GM18519 (cell line): Measurements from ENCODE around the gene DNAH3.
"Not testable (repeated sequence)": the region's sequence is repeated elsewhere in the genome, so short reads cannot be mapped to it uniquely, and the experiment has no call there.

Experiments
- ATAC-seq: cut with Tn5 transposase; IDR thresholded peaks from one replicate; pipeline ENCODE4 v1.9.1; 2021; ENCODE audit warnings: mild to moderate bottlenecking, moderate library complexity; ENCODE audit not compliant: unreplicated experiment, low FRiP score

The DNAH3 gene, protein sequence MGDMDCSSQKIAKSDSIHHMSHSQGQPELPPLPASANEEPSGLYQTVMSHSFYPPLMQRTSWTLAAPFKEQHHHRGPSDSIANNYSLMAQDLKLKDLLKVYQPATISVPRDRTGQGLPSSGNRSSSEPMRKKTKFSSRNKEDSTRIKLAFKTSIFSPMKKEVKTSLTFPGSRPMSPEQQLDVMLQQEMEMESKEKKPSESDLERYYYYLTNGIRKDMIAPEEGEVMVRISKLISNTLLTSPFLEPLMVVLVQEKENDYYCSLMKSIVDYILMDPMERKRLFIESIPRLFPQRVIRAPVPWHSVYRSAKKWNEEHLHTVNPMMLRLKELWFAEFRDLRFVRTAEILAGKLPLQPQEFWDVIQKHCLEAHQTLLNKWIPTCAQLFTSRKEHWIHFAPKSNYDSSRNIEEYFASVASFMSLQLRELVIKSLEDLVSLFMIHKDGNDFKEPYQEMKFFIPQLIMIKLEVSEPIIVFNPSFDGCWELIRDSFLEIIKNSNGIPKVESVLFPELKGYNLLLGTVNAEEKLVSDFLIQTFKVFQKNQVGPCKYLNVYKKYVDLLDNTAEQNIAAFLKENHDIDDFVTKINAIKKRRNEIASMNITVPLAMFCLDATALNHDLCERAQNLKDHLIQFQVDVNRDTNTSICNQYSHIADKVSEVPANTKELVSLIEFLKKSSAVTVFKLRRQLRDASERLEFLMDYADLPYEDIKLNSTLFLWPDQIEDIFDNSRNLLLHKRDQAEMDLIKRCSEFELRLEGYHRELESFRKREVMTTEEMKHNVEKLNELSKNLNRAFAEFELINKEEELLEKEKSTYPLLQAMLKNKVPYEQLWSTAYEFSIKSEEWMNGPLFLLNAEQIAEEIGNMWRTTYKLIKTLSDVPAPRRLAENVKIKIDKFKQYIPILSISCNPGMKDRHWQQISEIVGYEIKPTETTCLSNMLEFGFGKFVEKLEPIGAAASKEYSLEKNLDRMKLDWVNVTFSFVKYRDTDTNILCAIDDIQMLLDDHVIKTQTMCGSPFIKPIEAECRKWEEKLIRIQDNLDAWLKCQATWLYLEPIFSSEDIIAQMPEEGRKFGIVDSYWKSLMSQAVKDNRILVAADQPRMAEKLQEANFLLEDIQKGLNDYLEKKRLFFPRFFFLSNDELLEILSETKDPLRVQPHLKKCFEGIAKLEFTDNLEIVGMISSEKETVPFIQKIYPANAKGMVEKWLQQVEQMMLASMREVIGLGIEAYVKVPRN (N-terminal part only)

DNA sequence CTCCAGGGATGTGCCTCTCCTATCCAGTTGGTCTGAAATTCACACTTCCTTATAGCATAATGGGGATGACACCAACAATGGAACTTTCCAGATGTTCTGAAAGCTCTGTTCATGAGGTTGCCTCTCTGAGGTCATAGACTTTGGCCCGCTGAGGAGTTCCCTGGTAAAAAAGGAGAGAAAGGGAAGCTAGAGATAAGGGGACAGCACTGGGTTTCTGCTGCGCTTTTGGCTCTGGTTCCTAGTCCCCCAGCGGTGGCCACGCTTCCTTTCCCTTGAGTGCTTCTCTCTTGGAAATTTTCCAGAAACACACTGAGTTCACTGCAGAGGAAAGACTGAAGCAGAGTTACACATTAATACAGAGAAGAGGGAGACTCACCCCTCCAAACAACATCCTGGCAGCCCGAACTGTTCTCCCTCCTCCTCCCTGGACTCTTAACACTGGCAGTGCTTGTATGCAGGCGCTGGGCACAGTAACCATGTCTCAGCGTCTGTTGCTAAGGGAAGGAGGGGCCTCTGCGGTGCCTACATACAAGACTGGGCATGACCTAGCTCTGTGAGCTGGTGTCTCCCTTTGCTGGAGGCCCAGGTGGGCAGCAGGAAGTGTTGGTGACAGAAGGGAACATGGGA is at the start of gene DNAH3:
DNAH3 (minus strand) TSS at position 472 of the 627 bp plus-strand sequence. CDS start 527 bp downstream, outside the sequence.
- ATAC-seq, result no peak

DNA sequence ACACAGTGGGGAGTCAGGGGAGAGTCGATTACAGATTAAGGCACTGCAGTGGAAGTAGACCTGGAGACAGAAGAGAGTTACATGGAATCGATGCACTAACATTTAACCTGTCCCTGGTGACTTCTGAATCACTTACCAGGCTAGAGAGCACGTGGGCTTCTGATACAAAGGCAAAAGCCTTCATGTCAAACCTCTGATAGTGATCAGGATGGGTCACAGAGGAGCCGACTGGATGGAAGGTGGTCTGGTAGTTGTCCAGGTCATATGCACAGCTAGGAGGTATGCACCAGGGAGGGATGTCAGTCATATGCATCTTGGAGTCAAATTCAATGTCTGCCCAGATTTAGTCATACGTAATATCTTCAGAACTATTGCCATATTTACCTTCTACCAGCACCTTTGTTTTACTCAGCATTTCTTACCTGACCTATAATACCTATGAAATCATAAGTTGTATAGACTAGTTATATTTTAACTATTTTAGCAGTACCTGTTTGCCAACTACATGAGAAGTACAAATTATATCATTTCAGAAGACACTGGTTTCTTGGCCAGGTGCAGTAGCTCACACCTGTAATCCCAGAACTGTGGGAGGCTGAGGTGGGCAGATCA is 49.1 kb upstream of the DNAH3 start:
- ATAC-seq, result no peak

DNA sequence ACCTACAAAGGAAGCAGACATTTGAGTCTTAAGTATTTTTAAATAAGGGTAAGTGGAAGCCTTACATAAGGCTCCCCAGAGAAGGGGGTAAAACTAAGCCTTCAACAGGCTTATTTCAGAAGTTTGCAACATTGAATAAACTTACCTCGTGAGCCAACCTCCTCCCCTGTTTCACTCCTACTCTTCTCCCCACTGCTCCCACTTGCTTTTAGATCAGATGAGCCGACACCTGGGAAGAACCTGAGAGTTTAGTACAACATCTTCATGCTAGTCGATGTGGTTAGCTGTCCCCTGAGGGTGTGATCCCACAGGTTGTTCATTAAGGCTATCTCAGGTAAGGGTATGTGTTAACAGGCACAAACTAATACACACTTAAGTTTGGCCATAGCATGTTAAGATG is 47.0 kb upstream of the DNAH3 start:
- ATAC-seq, result no peak

DNA sequence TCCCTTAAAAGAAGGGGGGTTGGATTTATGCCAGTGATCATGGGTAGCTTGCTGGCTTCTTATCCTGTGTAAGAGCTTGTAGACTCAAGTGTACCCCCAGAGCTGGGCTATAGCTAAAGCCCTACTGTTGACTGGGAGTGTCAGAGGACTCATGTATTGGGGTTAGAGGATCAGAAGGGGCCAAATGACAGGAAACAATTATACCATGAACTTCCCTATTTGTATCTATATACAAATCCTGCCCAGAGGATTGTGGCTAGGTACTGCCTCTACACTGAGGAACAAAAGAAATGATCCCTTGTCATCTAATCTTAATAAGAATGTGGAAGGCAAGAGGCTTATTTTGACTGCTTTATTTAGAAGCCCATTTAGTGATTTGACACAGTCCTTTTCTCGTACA is 46.5 kb upstream of the DNAH3 start:
- ATAC-seq, result no peak

DNA sequence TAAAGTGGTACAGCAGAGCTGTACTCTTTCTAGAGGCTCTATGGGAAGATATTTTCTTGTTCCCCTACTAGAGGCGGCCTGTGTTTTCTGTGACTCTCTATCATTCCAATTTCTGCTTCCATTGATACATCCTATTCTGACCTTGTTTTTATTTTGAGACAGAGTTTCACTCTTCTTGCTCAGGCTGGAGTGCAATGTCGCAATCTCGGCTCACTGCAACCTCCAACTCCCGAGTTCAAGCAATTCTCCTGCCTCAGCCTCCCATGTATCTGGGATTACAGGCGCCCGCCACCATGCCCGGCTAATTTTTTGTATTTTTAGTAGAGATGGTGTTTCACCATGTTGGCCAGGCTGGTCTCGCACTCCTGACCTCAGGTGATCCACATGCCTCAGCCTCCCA is 44.7 kb upstream of the DNAH3 start:
- ATAC-seq, result not testable (repeated sequence)

DNA sequence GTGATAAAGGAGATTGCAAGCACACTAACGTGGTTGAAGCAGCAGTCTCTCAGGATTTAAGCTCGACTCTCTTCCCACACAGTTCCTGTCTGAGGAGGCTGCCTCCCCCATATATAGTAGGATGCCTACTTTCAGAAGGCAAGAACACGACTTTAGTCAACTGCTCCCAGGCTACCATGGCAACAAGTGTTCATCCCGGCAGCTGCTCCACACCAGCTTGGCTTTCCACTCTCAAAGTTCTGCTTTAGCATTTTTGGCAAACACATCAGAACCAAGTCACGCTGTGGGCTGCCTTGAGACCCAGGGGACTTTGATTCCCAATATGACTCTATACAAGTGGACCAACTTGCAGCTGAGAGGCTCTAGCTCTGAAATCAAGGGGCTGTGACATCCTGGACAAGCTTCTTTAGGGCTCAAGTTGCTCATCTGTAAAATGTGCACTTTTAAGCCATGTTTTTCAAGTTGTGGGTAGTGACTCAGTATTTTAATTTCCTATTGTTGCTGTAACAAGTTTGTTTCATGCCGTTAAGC is 44.2 kb upstream of the DNAH3 start:
- no peak for ATAC-seq

DNA sequence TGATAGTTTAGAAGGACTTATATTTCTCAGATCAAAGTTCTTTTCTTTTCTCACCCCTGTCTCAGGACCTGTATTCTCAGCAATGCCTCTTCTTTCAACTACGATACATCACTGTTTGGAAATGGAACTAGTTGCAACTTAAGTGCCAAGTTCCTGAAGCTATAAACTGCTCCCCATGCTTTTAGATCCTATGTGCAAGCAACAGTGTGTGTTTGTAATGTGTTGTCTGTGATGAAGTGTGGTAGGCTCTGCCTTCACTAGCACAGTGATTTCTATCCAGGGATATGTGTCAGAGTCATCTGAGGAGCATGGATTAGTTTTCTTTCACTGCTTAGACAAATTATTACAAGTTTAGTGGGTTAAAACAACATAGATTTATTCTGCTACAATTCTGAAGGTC is 42.3 kb upstream of the DNAH3 start:
- ATAC-seq, result no peak

DNA sequence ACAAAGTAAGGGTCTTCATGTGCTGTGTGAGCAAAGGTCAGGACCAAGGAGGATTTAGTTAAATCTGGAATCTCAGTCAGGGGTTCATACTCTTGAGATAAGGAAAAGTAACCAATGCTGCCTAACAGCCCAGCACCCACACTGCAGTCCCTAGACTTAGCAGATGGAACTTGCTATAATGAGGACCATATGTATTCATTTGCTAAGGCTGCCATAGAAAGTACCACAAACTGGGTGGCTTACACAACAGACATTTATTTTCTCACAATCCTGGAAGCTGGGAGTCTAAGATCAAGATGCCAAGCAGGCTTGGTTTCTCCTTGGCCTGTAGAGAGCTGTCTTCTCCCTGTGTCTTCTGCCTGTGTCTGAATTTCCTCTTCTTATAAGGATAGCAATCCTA is 40.0 kb upstream of the DNAH3 start:
- no peak for ATAC-seq

DNA sequence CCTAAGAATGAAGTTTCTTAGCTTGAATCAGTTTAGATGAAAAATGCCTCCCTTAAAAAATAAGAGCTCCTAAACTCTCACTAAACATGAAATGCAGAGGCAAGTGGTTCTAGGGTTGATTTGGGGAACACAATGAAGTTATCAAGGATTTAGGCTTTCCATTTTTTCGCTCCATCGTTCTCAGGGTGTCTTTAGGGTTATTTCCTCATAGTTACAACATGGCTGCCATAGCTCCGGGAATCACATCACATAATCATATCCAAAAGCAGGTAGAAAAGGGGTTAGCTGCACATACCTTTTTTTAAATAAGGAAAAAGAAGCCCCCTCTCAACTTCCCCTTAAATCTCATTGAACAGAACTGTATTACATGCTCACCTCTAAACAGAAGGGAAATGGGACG is 39.4 kb upstream of the DNAH3 start:
- ATAC-seq, result no peak

DNA sequence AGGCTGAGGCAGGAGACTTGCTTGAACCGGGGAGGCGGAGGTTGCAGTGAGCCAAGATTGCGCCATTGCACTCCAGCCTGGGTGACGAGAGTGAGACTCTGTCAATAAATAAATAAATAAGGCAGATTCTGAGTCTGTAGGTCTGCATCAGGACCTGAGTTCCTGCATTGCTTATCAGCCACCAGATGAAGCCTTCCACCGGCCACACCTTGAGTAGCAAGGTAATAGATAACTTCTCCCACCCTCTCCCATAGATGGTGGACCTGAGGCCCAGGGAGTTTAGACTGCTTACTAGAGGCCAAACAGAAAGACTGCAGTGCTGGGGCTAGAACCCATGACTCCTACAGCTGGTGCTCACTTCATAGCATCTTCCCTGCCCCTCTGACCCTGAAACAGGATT is 38.7 kb upstream of the DNAH3 start:
- no peak for ATAC-seq

DNA sequence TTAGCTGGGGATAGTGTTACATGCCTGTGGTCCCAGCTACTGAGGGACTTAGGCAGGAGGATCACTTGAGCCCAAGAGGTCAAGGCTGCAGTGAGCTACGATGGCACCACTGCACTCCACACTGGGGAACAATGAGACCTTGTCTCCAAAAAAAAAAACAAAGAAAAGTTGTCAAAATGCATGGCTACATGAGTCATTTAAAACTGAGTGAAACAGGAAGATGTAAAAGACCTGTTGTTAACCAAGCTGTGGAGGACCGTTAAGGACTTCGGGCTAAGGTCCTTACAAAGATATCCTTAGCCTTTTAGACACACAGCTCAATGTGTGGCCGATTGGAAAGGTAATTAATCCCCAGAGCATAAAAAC is 35.7 kb upstream of the DNAH3 start:
- no peak for ATAC-seq

DNA sequence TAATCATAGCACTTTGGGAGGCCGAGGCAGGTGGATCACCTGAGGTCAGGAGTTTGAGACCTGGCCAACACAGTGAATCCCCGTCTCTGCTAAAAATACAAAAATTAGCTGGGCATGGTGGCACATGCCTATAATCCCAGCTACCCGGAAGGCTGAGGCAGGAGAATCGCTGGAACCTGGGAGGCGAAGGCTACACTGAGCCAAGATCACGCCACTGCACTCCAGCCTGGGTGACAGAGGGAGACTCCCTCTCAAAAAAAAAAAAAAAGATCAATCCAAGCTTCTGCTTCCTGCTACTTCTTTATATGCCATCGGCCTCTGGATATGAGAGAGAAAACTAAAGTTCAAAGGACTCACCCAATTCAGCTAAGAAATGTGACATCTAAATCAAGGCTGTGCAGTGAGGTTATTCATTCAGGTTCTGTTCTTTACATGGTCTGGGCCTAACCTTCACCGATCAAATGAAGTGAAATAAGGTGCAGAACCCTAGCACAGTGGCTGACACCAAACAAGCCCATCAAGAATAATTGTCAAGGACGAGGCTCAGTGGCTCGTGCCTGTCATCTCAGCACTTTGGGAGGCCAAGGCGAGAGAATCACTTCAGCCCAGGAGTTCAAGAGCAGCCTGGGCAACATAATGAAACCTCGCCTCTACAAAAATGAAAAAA is 35.1 kb upstream of the DNAH3 start:
- ATAC-seq, result no peak

DNA sequence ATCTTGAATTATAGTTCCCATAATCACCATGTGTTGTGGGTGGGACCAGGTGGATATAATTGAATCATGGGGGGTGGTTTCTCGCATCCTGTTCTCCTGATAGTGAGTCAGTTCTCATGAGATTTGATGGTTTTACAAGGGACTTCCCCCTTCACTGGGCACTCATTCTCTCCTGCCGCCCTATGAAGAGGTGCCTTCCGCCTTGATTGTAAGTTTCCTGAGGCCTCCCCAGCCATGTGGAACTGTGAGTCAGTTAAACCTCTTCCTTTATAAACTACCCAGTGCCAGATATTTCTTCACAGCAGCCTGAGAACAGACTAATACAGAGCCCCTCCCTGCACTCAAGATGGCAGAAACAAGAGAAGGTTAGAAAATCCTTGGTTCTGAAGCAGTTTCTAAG is 34.2 kb upstream of the DNAH3 start:
- ATAC-seq, result no peak

DNA sequence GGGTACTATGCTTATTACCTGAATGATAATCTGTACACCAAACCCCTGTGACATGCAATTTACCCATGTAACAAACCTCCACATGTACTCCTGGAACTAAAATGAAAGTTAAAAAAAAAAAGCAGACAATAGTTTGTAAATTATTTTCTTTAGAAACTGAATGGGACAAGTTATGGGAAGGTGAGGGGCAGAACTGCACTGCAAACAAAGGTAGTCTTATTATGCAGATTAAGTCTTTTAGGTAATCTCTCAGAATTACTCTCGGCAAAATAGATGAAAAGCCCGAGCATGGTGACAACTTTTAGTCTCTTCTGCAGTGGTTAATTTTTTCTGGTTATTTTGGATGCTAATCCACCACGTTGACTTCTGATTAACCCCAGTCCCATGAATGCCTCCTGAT is 33.3 kb upstream of the DNAH3 start:
- ATAC-seq, result no peak

DNA sequence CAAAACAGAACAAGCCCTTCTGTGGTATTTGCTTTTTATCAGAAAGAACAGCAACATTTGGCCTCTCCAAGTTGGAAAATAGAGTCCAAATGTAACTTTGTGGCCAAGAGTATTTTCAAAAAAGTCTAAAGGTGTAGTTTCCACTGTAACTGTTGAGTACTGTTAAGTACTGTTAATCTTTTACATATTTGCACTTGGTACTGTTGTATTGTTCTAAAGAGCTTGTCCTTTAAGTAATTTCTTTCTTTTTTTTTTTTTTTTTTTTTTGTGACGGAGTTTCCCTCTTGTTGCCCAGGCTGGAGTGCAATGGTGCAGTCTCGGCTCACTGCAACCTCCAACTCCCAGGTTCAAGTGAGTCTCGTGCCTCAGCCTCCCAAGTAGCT is 29.3 kb upstream of the DNAH3 start:
- no peak for ATAC-seq

DNA sequence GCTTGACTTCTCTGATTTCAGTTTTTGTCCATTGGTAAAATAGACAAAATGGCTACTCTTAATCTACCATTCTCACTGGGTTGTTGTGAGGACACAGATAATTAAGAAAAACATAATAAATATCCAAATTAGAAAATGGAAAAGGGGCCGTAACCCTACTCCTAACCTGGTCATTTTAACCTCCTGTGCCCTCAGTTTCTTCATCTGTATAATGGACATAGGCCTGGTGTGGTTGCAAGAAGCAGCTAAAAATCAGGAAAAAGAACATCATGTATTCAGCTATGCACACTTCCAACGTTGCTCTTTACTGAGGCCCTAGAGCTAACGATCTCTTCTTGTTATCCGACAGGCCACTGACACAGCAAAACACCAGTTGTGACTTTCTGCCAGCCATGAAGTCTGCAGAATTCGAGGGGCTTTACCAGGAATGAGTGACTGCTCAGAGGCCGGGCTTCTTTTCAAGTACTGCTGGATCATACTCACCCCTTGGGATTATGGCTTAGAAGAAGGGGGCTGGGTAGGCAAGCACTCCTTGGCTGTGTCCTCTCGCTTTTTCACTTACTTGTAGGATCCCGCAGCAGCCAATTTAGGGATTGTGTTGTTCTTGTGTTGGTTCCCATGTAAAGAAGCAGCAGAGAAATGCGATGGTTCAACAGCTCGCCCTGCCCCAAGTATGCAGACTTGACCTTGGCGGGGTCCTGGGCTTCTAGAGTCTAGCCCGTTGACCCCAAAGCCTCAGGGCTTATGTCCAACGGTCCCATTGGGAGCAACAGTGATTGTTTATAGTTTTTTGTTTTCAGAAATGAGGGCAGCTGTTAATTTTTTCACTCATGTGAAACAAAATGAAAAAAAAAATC is 28.7 kb upstream of the DNAH3 start:
- no peak for ATAC-seq

DNA sequence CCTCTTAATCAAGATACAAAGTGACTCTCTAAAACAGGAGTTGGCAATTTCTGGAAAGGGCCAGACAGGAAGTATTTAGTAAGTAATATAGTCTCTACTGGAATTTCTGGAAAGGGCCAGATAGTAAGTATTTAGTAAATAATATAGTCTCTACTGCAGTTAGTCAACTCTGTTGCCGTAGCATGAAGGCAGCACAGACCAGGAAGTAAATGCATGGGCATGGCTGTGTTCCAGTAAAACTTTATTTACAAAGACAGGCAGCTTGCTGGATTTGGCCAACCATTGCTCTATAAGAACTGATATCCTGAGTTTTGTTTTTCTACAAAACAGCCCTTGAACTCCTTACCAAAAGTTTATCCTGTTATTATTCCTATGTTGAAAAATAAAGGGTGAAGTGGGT is 24.8 kb upstream of the DNAH3 start:
- no peak for ATAC-seq

DNA sequence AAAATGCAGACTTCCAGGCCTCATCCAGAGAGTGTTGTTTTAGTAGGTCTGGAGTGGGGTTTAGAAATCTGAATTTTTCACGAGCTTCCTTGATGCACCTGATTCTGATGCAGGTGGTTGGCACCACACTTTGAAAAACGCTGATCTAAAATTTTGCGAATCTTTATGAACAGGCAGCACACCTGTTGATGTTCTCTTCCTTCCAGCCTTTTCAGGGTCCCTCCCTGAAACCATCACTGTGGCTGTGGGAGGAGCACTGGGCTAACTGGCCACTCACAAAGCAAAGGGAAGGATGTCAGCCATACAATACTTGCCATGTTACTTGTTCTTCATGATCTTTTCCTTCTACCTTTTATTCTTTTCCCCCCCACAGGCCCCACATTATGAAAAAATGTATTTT is 22.0 kb upstream of the DNAH3 start:
- ATAC-seq, result no peak

DNA sequence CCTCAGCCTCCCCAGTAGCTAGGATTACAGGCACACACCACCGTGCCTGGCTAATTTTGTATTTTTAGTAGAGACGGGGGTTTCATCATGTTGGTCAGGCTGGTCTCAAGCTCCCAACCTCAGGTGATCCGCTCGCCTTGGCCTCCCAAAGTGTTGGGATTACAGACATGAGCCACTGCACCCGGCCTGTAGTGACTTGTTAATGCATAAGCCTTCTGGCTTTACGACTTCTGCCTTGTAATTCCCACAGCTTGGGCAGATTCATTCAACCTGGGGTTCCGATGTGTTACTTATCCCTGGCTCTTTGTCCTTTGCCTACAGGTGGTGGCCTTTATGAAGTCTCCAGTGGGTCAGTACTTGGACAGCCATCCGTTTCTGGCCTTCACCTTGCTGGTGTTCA is 19.5 kb upstream of the DNAH3 start:
- ATAC-seq, result not testable (repeated sequence)
